WTC11 (cell line): ENCODE measurements around the gene DUSP11. TPM values are rescaled to one million over a fixed set of nuclear protein-coding genes. Genes with fewer than 3 reads are reported as not detected.

Source experiments
- ATAC-seq: fragments of 200-7000 bp; cut with Tn5 transposase; 2 replicates; pipeline ENCODE4 v1.10.0; 2021; ENCODE audit warnings: mild to moderate bottlenecking, moderate library complexity
- CTCF ChIA-PET: fragments of 300-600 bp; sonication (Branson Sonifier 250); formaldehyde crosslinking; loops from one replicate; lab custom pipeline; 2021; ENCODE audit warnings: antibody characterized with exemption; lab: Charles Lee
- POLR2A ChIA-PET: fragments of 350-600 bp; sonication (Branson Sonifier 250); formaldehyde crosslinking; loops from one replicate; lab custom pipeline; 2021; ENCODE audit warnings: antibody characterized with exemption; lab: Charles Lee
- DNase-seq: peaks from one replicate; pipeline ENCODE4 v3.0.0; 2021; ENCODE audit warnings: low spot score
- H3K27ac Mint-ChIP-seq: 2 replicates; pipeline ENCODE4 v1.8.0; 2021; ENCODE audit warnings: mixed read lengths
- H3K27me3 Mint-ChIP-seq: 2 replicates; pipeline ENCODE4 v1.8.0; 2021; ENCODE audit warnings: low read depth, mild to moderate bottlenecking, moderate library complexity, mixed read lengths
- H3K36me3 Mint-ChIP-seq: 2 replicates; pipeline ENCODE4 v1.8.0; 2021; ENCODE audit warnings: mixed read lengths
- H3K4me1 Mint-ChIP-seq: 2 replicates; pipeline ENCODE4 v1.8.0; 2022; ENCODE audit warnings: mixed read lengths
- H3K4me3 Mint-ChIP-seq: 2 replicates; pipeline ENCODE4 v1.8.0; 2021; ENCODE audit warnings: mild to moderate bottlenecking, moderate library complexity, mixed read lengths
- H3K9me3 Mint-ChIP-seq: 2 replicates; pipeline ENCODE4 v1.8.0; 2021; ENCODE audit warnings: mixed read lengths
- ATF6 ChIP-seq: sonication (generic); formaldehyde crosslinking; IDR thresholded peaks from 2 replicates; pipeline ENCODE4 v1.8.1; 2023; ENCODE audit warnings: mild to moderate bottlenecking, missing genetic modification reagents
- CREM ChIP-seq: sonication (generic); formaldehyde crosslinking; IDR thresholded peaks from 2 replicates; pipeline ENCODE4 v1.8.1; 2022; ENCODE audit warnings: mild to moderate bottlenecking, missing genetic modification reagents, moderate library complexity
- EMX1 ChIP-seq: fragments of 250-450 bp; sonication (Bioruptor Pico); IDR thresholded peaks from 2 replicates; pipeline ENCODE4 v1.8.0; 2021; ENCODE audit warnings: mild to moderate bottlenecking
- ERG ChIP-seq: fragments of 250-450 bp; sonication (Bioruptor Pico); IDR thresholded peaks from 2 replicates; pipeline ENCODE4 v1.8.0; 2021; ENCODE audit warnings: mild to moderate bottlenecking
- FOXP1 ChIP-seq: sonication (generic); formaldehyde crosslinking; IDR thresholded peaks from 2 replicates; pipeline ENCODE4 v1.8.0; 2022; ENCODE audit warnings: missing genetic modification reagents, mild to moderate bottlenecking, moderate library complexity, borderline replicate concordance
- GABPB1 ChIP-seq: sonication (generic); formaldehyde crosslinking; IDR thresholded peaks from 2 replicates; pipeline ENCODE4 v1.8.1; 2023; ENCODE audit warnings: mild to moderate bottlenecking, missing genetic modification reagents
- GTF2I ChIP-seq: fragments of 250-450 bp; sonication (Bioruptor Pico); conservative IDR thresholded peaks from 2 replicates; pipeline ENCODE4 v1.4.0; 2021; ENCODE audit warnings: mild to moderate bottlenecking
- IRF1 ChIP-seq: sonication (generic); formaldehyde crosslinking; IDR thresholded peaks from 2 replicates; pipeline ENCODE4 v1.8.0; 2023; ENCODE audit warnings: missing genetic modification reagents
- NR2C2 ChIP-seq: sonication (generic); formaldehyde crosslinking; IDR thresholded peaks from 2 replicates; pipeline ENCODE4 v1.8.0; 2022; ENCODE audit warnings: mild to moderate bottlenecking, missing genetic modification reagents
- SOX15 ChIP-seq: fragments of 250-450 bp; sonication (Bioruptor Pico); IDR thresholded peaks from 2 replicates; pipeline ENCODE4 v1.9.0; 2021; ENCODE audit warnings: mild to moderate bottlenecking
- TEAD1 ChIP-seq: sonication (generic); formaldehyde crosslinking; IDR thresholded peaks from 2 replicates; pipeline ENCODE4 v1.8.0; 2022; ENCODE audit warnings: mild to moderate bottlenecking, missing genetic modification reagents
- TP53 ChIP-seq: sonication (generic); formaldehyde crosslinking; IDR thresholded peaks from 2 replicates; pipeline ENCODE4 v1.8.1; 2023; ENCODE audit warnings: mild to moderate bottlenecking, missing genetic modification reagents
- ZNF423 ChIP-seq: fragments of 250-450 bp; sonication (Bioruptor Pico); IDR thresholded peaks from 2 replicates; pipeline ENCODE4 v2.1.2; 2022; ENCODE audit warnings: mild to moderate bottlenecking, moderate library complexity
- ZNF671 ChIP-seq: fragments of 250-450 bp; sonication (Bioruptor Pico); IDR thresholded peaks from 2 replicates; pipeline ENCODE4 v1.8.0; 2021; ENCODE audit warnings: mild to moderate bottlenecking
- ZSCAN18 ChIP-seq: fragments of 250-450 bp; sonication (Bioruptor Pico); IDR thresholded peaks from 2 replicates; pipeline ENCODE4 v2.1.2; 2022; ENCODE audit warnings: mild to moderate bottlenecking, moderate library complexity
- total RNA-seq: library from RNA; stranded (reverse); gene quantifications from 3 replicates; pipeline ENCODE4 v1.2.3, GENCODE V29; 2021
- TF ChIP-seq, protein P1 (sequence below): sonication (generic); formaldehyde crosslinking; IDR thresholded peaks from 2 replicates; pipeline ENCODE4 v1.8.0; 2023; ENCODE audit warnings: mild to moderate bottlenecking, missing genetic modification reagents
- TF ChIP-seq, protein P2 (sequence below): fragments of 250-450 bp; sonication (Bioruptor Pico); IDR thresholded peaks from 2 replicates; pipeline ENCODE4 v1.9.0; 2021; ENCODE audit warnings: mild to moderate bottlenecking
- TF ChIP-seq, protein P3 (sequence below): sonication (generic); formaldehyde crosslinking; IDR thresholded peaks from 2 replicates; pipeline ENCODE4 v1.8.1; 2022; ENCODE audit warnings: mild to moderate bottlenecking, moderate library complexity, missing genetic modification reagents

The DUSP11 gene
- total RNA-seq, 1 experiment from 2014 or later = 16.8 TPM

DNA sequence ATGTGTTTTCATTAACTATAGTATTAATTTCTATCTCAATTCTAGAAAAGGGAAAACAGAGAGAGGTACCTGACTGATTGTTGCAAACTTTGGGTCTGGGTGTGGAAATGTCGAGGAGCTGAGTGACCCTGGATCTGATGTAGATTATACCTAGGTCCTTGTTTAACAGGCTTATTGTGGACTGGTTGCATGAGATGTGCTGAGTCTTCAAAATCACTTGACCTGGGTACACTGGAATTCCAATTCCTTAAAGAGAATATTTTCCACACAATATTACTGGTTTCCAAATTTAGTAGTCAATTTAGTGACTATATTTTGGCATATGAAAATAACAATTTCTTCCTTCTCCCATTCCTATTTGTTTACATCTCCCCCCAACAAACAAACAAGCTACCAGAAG, 13.6 kb downstream of the DUSP11 start:
- Mint-ChIP-seq H3K4me3 (no peak overlapping the region), H3K9me3 (no peaks in the 10 kb centered on the region), H3K27ac (no peak overlapping the region), H3K4me1 (no peaks in the 10 kb centered on the region), H3K27me3 (no peaks in the 10 kb centered on the region), H3K36me3 (peaks cover 46% of the 10 kb centered on the region)
- DNase-seq (no peak), ATAC-seq (no peak)
- CTCF ChIA-PET = no interaction called here
- TF ChIP-seq ATF6 (CRISPR knock-in tag) = no peak
- POLR2A ChIA-PET = no interaction called here

DNA sequence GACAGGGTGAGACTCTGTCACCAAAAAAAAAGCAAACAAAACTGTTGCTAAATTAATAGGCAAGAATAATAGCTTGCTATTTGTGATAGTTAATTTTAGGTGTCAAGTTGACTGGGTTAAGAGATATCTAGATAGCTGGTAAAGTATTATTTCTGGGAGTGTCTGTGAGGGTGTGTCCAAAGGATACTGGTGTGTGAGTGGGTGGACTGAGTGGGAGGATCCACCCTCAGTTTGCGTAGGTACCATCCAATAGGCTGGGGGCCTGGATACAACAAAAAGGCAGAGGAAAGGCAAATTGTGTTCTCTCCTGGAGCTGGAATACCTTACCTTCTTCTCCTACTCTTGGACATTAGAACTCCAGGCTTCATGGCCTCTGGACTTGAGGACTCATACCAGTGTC, 15.0 kb downstream of the DUSP11 start:
- Mint-ChIP-seq H3K27me3 (no peaks in the 10 kb centered on the region), H3K9me3 (no peaks in the 10 kb centered on the region), H3K4me3 (no peak overlapping the region), H3K4me1 (no peaks in the 10 kb centered on the region), H3K36me3 (peaks cover 47% of the 10 kb centered on the region), H3K27ac (no peak overlapping the region)
- TF ChIP-seq IRF1 (CRISPR knock-in tag) = no peak
- TF ChIP-seq, protein P1, sequence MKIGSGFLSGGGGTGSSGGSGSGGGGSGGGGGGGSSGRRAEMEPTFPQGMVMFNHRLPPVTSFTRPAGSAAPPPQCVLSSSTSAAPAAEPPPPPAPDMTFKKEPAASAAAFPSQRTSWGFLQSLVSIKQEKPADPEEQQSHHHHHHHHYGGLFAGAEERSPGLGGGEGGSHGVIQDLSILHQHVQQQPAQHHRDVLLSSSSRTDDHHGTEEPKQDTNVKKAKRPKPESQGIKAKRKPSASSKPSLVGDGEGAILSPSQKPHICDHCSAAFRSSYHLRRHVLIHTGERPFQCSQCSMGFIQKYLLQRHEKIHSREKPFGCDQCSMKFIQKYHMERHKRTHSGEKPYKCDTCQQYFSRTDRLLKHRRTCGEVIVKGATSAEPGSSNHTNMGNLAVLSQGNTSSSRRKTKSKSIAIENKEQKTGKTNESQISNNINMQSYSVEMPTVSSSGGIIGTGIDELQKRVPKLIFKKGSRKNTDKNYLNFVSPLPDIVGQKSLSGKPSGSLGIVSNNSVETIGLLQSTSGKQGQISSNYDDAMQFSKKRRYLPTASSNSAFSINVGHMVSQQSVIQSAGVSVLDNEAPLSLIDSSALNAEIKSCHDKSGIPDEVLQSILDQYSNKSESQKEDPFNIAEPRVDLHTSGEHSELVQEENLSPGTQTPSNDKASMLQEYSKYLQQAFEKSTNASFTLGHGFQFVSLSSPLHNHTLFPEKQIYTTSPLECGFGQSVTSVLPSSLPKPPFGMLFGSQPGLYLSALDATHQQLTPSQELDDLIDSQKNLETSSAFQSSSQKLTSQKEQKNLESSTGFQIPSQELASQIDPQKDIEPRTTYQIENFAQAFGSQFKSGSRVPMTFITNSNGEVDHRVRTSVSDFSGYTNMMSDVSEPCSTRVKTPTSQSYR = no peak
- TF ChIP-seq GABPB1 (CRISPR knock-in tag) = no peak
- TF ChIP-seq ZNF423 (CRISPR knock-in tag) = no peak
- TF ChIP-seq, protein P2, sequence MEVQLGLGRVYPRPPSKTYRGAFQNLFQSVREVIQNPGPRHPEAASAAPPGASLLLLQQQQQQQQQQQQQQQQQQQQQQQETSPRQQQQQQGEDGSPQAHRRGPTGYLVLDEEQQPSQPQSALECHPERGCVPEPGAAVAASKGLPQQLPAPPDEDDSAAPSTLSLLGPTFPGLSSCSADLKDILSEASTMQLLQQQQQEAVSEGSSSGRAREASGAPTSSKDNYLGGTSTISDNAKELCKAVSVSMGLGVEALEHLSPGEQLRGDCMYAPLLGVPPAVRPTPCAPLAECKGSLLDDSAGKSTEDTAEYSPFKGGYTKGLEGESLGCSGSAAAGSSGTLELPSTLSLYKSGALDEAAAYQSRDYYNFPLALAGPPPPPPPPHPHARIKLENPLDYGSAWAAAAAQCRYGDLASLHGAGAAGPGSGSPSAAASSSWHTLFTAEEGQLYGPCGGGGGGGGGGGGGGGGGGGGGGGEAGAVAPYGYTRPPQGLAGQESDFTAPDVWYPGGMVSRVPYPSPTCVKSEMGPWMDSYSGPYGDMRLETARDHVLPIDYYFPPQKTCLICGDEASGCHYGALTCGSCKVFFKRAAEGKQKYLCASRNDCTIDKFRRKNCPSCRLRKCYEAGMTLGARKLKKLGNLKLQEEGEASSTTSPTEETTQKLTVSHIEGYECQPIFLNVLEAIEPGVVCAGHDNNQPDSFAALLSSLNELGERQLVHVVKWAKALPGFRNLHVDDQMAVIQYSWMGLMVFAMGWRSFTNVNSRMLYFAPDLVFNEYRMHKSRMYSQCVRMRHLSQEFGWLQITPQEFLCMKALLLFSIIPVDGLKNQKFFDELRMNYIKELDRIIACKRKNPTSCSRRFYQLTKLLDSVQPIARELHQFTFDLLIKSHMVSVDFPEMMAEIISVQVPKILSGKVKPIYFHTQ (CRISPR knock-in tag) = no peak
- no peak for TF ChIP-seq EMX1 (CRISPR knock-in tag)
- TF ChIP-seq TP53 (CRISPR knock-in tag) = no peak
- no peak for TF ChIP-seq ZNF671 (CRISPR knock-in tag)
- no peak for TF ChIP-seq ATF6 (CRISPR knock-in tag)
- no peak for TF ChIP-seq GTF2I
- TF ChIP-seq ERG (CRISPR knock-in tag) = no peak
- TF ChIP-seq FOXP1 = no peak
- no peak for TF ChIP-seq SOX15 (CRISPR knock-in tag)
- no peak for TF ChIP-seq CREM (CRISPR knock-in tag)
- no peak for TF ChIP-seq NR2C2 (CRISPR knock-in tag)
- no peak for TF ChIP-seq ZSCAN18
- TF ChIP-seq, protein P3, sequence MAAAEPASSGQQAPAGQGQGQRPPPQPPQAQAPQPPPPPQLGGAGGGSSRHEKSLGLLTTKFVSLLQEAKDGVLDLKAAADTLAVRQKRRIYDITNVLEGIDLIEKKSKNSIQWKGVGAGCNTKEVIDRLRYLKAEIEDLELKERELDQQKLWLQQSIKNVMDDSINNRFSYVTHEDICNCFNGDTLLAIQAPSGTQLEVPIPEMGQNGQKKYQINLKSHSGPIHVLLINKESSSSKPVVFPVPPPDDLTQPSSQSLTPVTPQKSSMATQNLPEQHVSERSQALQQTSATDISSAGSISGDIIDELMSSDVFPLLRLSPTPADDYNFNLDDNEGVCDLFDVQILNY (CRISPR knock-in tag) = no peak
- no peak for TF ChIP-seq TEAD1
- ChIA-PET CTCF (no interaction called here), POLR2A (no interaction called here)
- ATAC-seq (no peak), DNase-seq (no peak)
